Osteocyte (in vitro differentiated cells): ENCODE results near the gene ATP1B3. TPM values are rescaled to one million over a fixed set of nuclear protein-coding genes. Genes with fewer than 3 reads are reported as not detected.

ENCODE experiments used
- DNase-seq: peaks from one replicate; pipeline ENCODE4 v3.0.0; 2021; ENCODE audit warnings: mixed read lengths; ENCODE audit not compliant: unreplicated experiment; ENCODE audit errors: extremely low spot score
- H3K27ac Mint-ChIP-seq: one replicate; pipeline ENCODE4 v1.8.0; 2021; ENCODE audit warnings: mild to moderate bottlenecking, mixed read lengths; ENCODE audit not compliant: unreplicated experiment
- H3K27me3 Mint-ChIP-seq: one replicate; pipeline ENCODE4 v1.8.0; 2021; ENCODE audit warnings: mixed read lengths; ENCODE audit not compliant: unreplicated experiment
- H3K36me3 Mint-ChIP-seq: one replicate; pipeline ENCODE4 v1.8.0; 2021; ENCODE audit warnings: mixed read lengths; ENCODE audit not compliant: unreplicated experiment
- H3K4me1 Mint-ChIP-seq: one replicate; pipeline ENCODE4 v1.8.0; 2021; ENCODE audit warnings: mixed read lengths; ENCODE audit not compliant: unreplicated experiment
- H3K4me3 Mint-ChIP-seq: one replicate; pipeline ENCODE4 v1.8.0; 2021; ENCODE audit warnings: mild to moderate bottlenecking, moderate library complexity, mixed read lengths; ENCODE audit not compliant: unreplicated experiment
- H3K9me3 Mint-ChIP-seq: one replicate; pipeline ENCODE4 v1.8.0; 2021; ENCODE audit warnings: mixed read lengths; ENCODE audit not compliant: unreplicated experiment
- total RNA-seq: library from RNA; stranded (reverse); gene quantifications from 2 replicates; pipeline ENCODE4 v1.2.1, GENCODE V29; 2021
- TF ChIP-seq, protein P1 (sequence below): fragments of 200-600 bp; sonication (generic); IDR thresholded peaks from 2 replicates; pipeline ENCODE4 v1.5.0; 2021; ENCODE audit warnings: antibody characterized with exemption, mild to moderate bottlenecking, moderate library complexity

ATP1B3 gene
- total RNA-seq, 1 donor from 2014 or later, result 139 TPM

- Mint-ChIP-seq H3K9me3 (no peaks in the 10 kb centered on the region), H3K4me3 (no peak overlapping the region), H3K27me3 (peaks cover 19% of the 10 kb centered on the region), H3K4me1 (peaks cover 3% of the 10 kb centered on the region), H3K27ac (no peak overlapping the region), H3K36me3 (no peaks in the 10 kb centered on the region)
- TF ChIP-seq, protein P1, sequence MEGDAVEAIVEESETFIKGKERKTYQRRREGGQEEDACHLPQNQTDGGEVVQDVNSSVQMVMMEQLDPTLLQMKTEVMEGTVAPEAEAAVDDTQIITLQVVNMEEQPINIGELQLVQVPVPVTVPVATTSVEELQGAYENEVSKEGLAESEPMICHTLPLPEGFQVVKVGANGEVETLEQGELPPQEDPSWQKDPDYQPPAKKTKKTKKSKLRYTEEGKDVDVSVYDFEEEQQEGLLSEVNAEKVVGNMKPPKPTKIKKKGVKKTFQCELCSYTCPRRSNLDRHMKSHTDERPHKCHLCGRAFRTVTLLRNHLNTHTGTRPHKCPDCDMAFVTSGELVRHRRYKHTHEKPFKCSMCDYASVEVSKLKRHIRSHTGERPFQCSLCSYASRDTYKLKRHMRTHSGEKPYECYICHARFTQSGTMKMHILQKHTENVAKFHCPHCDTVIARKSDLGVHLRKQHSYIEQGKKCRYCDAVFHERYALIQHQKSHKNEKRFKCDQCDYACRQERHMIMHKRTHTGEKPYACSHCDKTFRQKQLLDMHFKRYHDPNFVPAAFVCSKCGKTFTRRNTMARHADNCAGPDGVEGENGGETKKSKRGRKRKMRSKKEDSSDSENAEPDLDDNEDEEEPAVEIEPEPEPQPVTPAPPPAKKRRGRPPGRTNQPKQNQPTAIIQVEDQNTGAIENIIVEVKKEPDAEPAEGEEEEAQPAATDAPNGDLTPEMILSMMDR, result no peak
- DNase-seq, result no peak
Observed at GRCh38 chr3:141865101-141865500, 11.3 kb upstream of the ATP1B3 start.

DNA sequence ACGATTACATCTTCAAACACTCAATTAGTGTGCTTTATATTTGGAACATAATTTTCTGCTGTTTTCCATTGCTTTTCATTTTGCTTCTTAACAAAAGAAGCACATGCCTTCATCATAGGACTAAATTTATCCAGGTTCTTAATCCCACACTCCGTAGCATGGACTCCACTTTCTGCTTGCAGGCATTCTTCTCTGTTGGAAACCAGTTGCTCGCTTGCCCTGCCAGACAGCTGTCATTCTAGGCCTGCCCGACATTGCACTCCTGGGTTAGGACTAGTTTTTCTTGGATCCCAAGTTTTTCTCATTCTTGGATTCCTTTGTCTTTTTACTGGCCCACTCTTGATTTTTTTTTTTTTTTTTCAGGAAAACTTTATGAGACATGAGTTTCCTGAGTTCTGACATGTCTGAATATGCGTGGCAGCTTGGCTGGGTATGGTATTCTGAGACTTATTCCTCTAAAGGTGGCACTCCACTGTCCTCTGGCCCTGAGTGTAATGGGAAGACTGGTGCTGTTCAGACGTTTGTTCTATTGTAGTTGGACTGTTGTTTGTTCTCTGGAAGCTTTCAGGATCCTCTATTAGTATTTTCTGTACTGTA, 6.3 kb upstream of the ATP1B3 start:
- Mint-ChIP-seq H3K27me3 (peaks cover 3% of the 10 kb centered on the region), H3K9me3 (no peaks in the 10 kb centered on the region), H3K4me3 (no peak overlapping the region), H3K36me3 (no peaks in the 10 kb centered on the region), H3K27ac (no peak overlapping the region), H3K4me1 (peaks cover 7% of the 10 kb centered on the region)
- TF ChIP-seq, protein P1, result no peak
- DNase-seq, result peak; percentile 36

GRCh38 chr3:141875374-141875892, 1.0 kb upstream of the ATP1B3 start:
- no peaks in the 10 kb centered on the region for H3K27me3 Mint-ChIP-seq
- H3K27ac Mint-ChIP-seq, result peak overlapping the region; percentile 96
- TF ChIP-seq, protein P1, result peak; percentile 91
- peaks cover 33% of the 10 kb centered on the region for H3K4me1 Mint-ChIP-seq
- H3K36me3 Mint-ChIP-seq, result no peaks in the 10 kb centered on the region
- H3K4me3 Mint-ChIP-seq, result peak overlapping the region; percentile 89
- DNase-seq, result peak; percentile 92
- no peaks in the 10 kb centered on the region for H3K9me3 Mint-ChIP-seq

- TF ChIP-seq, protein P1, result no peak
- Mint-ChIP-seq H3K9me3 (no peaks in the 10 kb centered on the region), H3K4me3 (peak overlapping the region; percentile 89), H3K27ac (peak overlapping the region; percentile 96), H3K4me1 (peaks cover 36% of the 10 kb centered on the region), H3K36me3 (no peaks in the 10 kb centered on the region), H3K27me3 (no peaks in the 10 kb centered on the region)
- peak; percentile 85 for DNase-seq
Observed at GRCh38 chr3:141875893-141876380, 506 bp upstream of the ATP1B3 start.

- Mint-ChIP-seq H3K4me3 (peak overlapping the region; percentile 89), H3K27ac (peak overlapping the region; percentile 93), H3K27me3 (no peaks in the 10 kb centered on the region), H3K9me3 (no peaks in the 10 kb centered on the region), H3K4me1 (peaks cover 40% of the 10 kb centered on the region), H3K36me3 (no peaks in the 10 kb centered on the region)
- DNase-seq, result peak; percentile 89
- TF ChIP-seq, protein P1, result no peak
Observed at GRCh38 chr3:141876891-141877621, 613 bp downstream of the ATP1B3 start.
